SH-SY5Y (cell line): Measurements from ENCODE around the gene WBP2NL.

Source experiments
- GATA2 ChIP-seq: IDR thresholded peaks from 2 replicates; pipeline ENCODE4 v1.6.1; 2011; ENCODE audit warnings: mild to moderate bottlenecking, low read depth, low read length
- GATA3 ChIP-seq: IDR thresholded peaks from 2 replicates; pipeline ENCODE4 v1.6.1; 2011; ENCODE audit warnings: low read depth, mild to moderate bottlenecking, low read length, moderate library complexity

GRCh38 chr22:41992496-41992895 lies 6.1 kb upstream of the WBP2NL start:
- no peak for TF ChIP-seq GATA2
- TF ChIP-seq GATA3, result no peak
